ENCODE results near the gene CELF6.

DNA sequence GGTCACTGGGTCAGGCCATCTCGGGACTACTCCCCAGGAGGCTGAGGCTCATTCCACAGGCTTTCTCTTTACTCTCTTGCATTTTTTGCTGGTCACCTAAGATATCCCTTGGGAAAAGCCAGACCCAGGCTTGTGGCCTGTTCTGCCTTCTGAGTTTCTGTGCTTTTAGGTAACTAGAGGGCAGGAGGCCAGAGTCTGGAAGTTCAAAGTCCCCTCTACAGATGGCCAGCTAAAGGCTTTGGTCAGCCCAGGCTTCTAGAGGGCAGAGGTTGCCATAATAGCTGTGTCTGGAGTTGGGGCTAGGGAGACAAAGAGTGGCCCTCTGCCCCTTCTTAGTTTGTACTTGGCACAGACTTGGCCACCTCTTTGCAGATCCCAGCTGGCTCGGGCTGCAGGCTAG, 39.2 kb downstream of the CELF6 start:
- no peak for TF ChIP-seq POLR2AphosphoS5 (IDR thresholded peaks at IDR 0.05; ENCODE audit: low read depth)
- TF ChIP-seq, protein P1, sequence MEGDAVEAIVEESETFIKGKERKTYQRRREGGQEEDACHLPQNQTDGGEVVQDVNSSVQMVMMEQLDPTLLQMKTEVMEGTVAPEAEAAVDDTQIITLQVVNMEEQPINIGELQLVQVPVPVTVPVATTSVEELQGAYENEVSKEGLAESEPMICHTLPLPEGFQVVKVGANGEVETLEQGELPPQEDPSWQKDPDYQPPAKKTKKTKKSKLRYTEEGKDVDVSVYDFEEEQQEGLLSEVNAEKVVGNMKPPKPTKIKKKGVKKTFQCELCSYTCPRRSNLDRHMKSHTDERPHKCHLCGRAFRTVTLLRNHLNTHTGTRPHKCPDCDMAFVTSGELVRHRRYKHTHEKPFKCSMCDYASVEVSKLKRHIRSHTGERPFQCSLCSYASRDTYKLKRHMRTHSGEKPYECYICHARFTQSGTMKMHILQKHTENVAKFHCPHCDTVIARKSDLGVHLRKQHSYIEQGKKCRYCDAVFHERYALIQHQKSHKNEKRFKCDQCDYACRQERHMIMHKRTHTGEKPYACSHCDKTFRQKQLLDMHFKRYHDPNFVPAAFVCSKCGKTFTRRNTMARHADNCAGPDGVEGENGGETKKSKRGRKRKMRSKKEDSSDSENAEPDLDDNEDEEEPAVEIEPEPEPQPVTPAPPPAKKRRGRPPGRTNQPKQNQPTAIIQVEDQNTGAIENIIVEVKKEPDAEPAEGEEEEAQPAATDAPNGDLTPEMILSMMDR (IDR thresholded peaks at IDR 0.05; ENCODE audit: insufficient read depth, low read length), result no peak
